Rectal smooth muscle tissue (tissue), 1 donor: ENCODE results near the gene NAE1.

Source experiments
- H3K27ac ChIP-seq: one replicate; pipeline ENCODE4 v1.7.0; 2013; ENCODE audit warnings: low read depth, low read length, inconsistent platforms
- H3K27me3 ChIP-seq: one replicate; pipeline ENCODE4 v1.7.0; 2013; ENCODE audit warnings: low read length; ENCODE audit not compliant: control insufficient read depth, insufficient read depth
- H3K36me3 ChIP-seq: one replicate; pipeline ENCODE4 v1.7.0; 2013; ENCODE audit warnings: low read length; ENCODE audit not compliant: control insufficient read depth, insufficient read depth
- H3K4me1 ChIP-seq: one replicate; pipeline ENCODE4 v1.7.0; 2013; ENCODE audit warnings: low read length; ENCODE audit not compliant: control insufficient read depth, insufficient read depth
- H3K4me3 ChIP-seq: one replicate; pipeline ENCODE4 v1.7.0; 2013; ENCODE audit warnings: low read length
- H3K9ac ChIP-seq: one replicate; pipeline ENCODE4 v1.7.0; 2013; ENCODE audit warnings: low read length

Gene NAE1

GRCh38 chr16:66859397-66860068 is 28.8 kb upstream of the NAE1 start:
- no peak overlapping the region for H3K27ac ChIP-seq
- H3K4me3 ChIP-seq, result no peak overlapping the region
- no peaks in the 10 kb centered on the region for H3K36me3 ChIP-seq
- no peak overlapping the region for H3K9ac ChIP-seq
- no peaks in the 10 kb centered on the region for H3K27me3 ChIP-seq
- H3K4me1 ChIP-seq, result no peaks in the 10 kb centered on the region

GRCh38 chr16:66858740-66859396 is 28.1 kb upstream of the NAE1 start:
- Histone ChIP-seq H3K27me3 (no peaks in the 10 kb centered on the region), H3K4me1 (no peaks in the 10 kb centered on the region), H3K4me3 (no peak overlapping the region), H3K9ac (no peak overlapping the region), H3K27ac (no peak overlapping the region), H3K36me3 (no peaks in the 10 kb centered on the region)

- Histone ChIP-seq H3K9ac (no peak overlapping the region), H3K4me3 (no peak overlapping the region), H3K4me1 (no peaks in the 10 kb centered on the region), H3K27me3 (no peaks in the 10 kb centered on the region), H3K27ac (no peak overlapping the region), H3K36me3 (no peaks in the 10 kb centered on the region)
Observed at GRCh38 chr16:66857437-66857836, 26.7 kb upstream of the NAE1 start.

- Histone ChIP-seq H3K27ac (no peak overlapping the region), H3K4me1 (no peaks in the 10 kb centered on the region), H3K4me3 (no peak overlapping the region), H3K9ac (no peak overlapping the region), H3K27me3 (no peaks in the 10 kb centered on the region), H3K36me3 (no peaks in the 10 kb centered on the region)
Observed at GRCh38 chr16:66856801-66857200, 26.0 kb upstream of the NAE1 start.

GRCh38 chr16:66856184-66856730 is 25.5 kb upstream of the NAE1 start:
- no peaks in the 10 kb centered on the region for H3K4me1 ChIP-seq
- no peak overlapping the region for H3K27ac ChIP-seq
- H3K9ac ChIP-seq, result no peak overlapping the region
- no peaks in the 10 kb centered on the region for H3K36me3 ChIP-seq
- no peak overlapping the region for H3K4me3 ChIP-seq
- no peaks in the 10 kb centered on the region for H3K27me3 ChIP-seq

- no peaks in the 10 kb centered on the region for H3K27me3 ChIP-seq
- no peak overlapping the region for H3K27ac ChIP-seq
- H3K36me3 ChIP-seq, result no peaks in the 10 kb centered on the region
- H3K9ac ChIP-seq, result no peak overlapping the region
- H3K4me1 ChIP-seq, result no peaks in the 10 kb centered on the region
- no peak overlapping the region for H3K4me3 ChIP-seq
Observed at GRCh38 chr16:66853261-66854139, 22.7 kb upstream of the NAE1 start.

- Histone ChIP-seq H3K9ac (no peak overlapping the region), H3K36me3 (no peaks in the 10 kb centered on the region), H3K4me1 (no peaks in the 10 kb centered on the region), H3K27me3 (no peaks in the 10 kb centered on the region), H3K27ac (no peak overlapping the region), H3K4me3 (no peak overlapping the region)
Observed at GRCh38 chr16:66851166-66851964, 20.6 kb upstream of the NAE1 start.

- H3K27ac ChIP-seq, result no peak overlapping the region
- H3K27me3 ChIP-seq, result peaks cover 2% of the 10 kb centered on the region
- no peaks in the 10 kb centered on the region for H3K4me1 ChIP-seq
- H3K9ac ChIP-seq, result no peak overlapping the region
- no peaks in the 10 kb centered on the region for H3K36me3 ChIP-seq
- no peak overlapping the region for H3K4me3 ChIP-seq
Observed at GRCh38 chr16:66850115-66850815, 19.5 kb upstream of the NAE1 start.

- Histone ChIP-seq H3K27ac (no peak overlapping the region), H3K27me3 (peaks cover 7% of the 10 kb centered on the region)
Observed at GRCh38 chr16:66849549-66849948, 18.8 kb upstream of the NAE1 start.

GRCh38 chr16:66849021-66849420 is 18.2 kb upstream of the NAE1 start:
- Histone ChIP-seq H3K27me3 (peaks cover 7% of the 10 kb centered on the region), H3K27ac (no peak overlapping the region), H3K36me3 (no peaks in the 10 kb centered on the region), H3K4me3 (no peak overlapping the region), H3K9ac (no peak overlapping the region), H3K4me1 (no peaks in the 10 kb centered on the region)

More at GRCh38 chr16:66849549-66849948, 18.8 kb upstream of the NAE1 start:
- no peaks in the 10 kb centered on the region for H3K36me3 ChIP-seq
- no peaks in the 10 kb centered on the region for H3K4me1 ChIP-seq
- H3K9ac ChIP-seq, result no peak overlapping the region
- no peak overlapping the region for H3K4me3 ChIP-seq

- H3K27ac ChIP-seq, result no peak overlapping the region
- no peaks in the 10 kb centered on the region for H3K36me3 ChIP-seq
- no peak overlapping the region for H3K4me3 ChIP-seq
- no peak overlapping the region for H3K9ac ChIP-seq
- H3K27me3 ChIP-seq, result peaks cover 8% of the 10 kb centered on the region
- H3K4me1 ChIP-seq, result no peaks in the 10 kb centered on the region
Observed at GRCh38 chr16:66848172-66848571, 17.4 kb upstream of the NAE1 start.
